Activated T-cell treated with anti-CD3 and anti-CD28 coated beads for 24 hours (primary cell): ENCODE results near the gene CDKL1.
"Not testable (repeated sequence)": the region's sequence is repeated elsewhere in the genome, so short reads cannot be mapped to it uniquely, and the experiment has no call there.

Source experiments
- DNase-seq: peaks from one replicate; pipeline ENCODE4 v3.0.0-alpha.2; 2020; ENCODE audit warnings: low read depth

CDKL1 gene

GRCh38 chr14:50331596-50331995 is 65.1 kb downstream of the CDKL1 start:
- DNase-seq = no peak

GRCh38 chr14:50321009-50321660 is 75.5 kb downstream of the CDKL1 start:
- DNase-seq = peak; percentile 64

GRCh38 chr14:50320283-50320682 is 76.4 kb downstream of the CDKL1 start:
- no peak for DNase-seq

- DNase-seq = no peak
Measured at GRCh38 chr14:50319721-50320120, 77.0 kb downstream of the CDKL1 start.

- no peak for DNase-seq
Measured at GRCh38 chr14:50319293-50319692, 77.4 kb downstream of the CDKL1 start.

GRCh38 chr14:50318031-50318626 is 78.6 kb downstream of the CDKL1 start:
- DNase-seq = no peak

- DNase-seq = not testable (repeated sequence)
Measured at GRCh38 chr14:50314098-50314497, 82.6 kb downstream of the CDKL1 start.

GRCh38 chr14:50312734-50313054 is 84.0 kb downstream of the CDKL1 start:
- DNase-seq = no peak

GRCh38 chr14:50311972-50312733 is 84.5 kb downstream of the CDKL1 start, which contains the start of the genes DMAC2L and L2HGDH:
Gene DMAC2L, plus strand, starts transcription at chr14:50312324. Its CDS starts 9,164 bp downstream, at chr14:50321488.
Gene L2HGDH, minus strand, starts transcription at chr14:50312229. Its CDS starts 79 bp downstream, at chr14:50312150.
- DNase-seq = peak; percentile 81

GRCh38 chr14:50311337-50311971 is 85.2 kb downstream of the CDKL1 start:
- DNase-seq = no peak

- DNase-seq = no peak
Measured at GRCh38 chr14:50310445-50310844, 86.2 kb downstream of the CDKL1 start.

GRCh38 chr14:50308363-50308915 is 88.2 kb downstream of the CDKL1 start:
- no peak for DNase-seq

GRCh38 chr14:50303744-50304471 is 92.8 kb downstream of the CDKL1 start:
- no peak for DNase-seq

GRCh38 chr14:50301914-50302313 is 94.8 kb downstream of the CDKL1 start:
- no peak for DNase-seq

- DNase-seq = no peak
Measured at GRCh38 chr14:50299585-50299984, 97.1 kb downstream of the CDKL1 start.

GRCh38 chr14:50290306-50290705 is 106.4 kb downstream of the CDKL1 start:
- no peak for DNase-seq

GRCh38 chr14:50288146-50288545 is 108.5 kb downstream of the CDKL1 start:
- no peak for DNase-seq

- no peak for DNase-seq
Measured at GRCh38 chr14:50285861-50286260, 110.8 kb downstream of the CDKL1 start.
